ENCODE data around the gene MAP3K5.

DNA sequence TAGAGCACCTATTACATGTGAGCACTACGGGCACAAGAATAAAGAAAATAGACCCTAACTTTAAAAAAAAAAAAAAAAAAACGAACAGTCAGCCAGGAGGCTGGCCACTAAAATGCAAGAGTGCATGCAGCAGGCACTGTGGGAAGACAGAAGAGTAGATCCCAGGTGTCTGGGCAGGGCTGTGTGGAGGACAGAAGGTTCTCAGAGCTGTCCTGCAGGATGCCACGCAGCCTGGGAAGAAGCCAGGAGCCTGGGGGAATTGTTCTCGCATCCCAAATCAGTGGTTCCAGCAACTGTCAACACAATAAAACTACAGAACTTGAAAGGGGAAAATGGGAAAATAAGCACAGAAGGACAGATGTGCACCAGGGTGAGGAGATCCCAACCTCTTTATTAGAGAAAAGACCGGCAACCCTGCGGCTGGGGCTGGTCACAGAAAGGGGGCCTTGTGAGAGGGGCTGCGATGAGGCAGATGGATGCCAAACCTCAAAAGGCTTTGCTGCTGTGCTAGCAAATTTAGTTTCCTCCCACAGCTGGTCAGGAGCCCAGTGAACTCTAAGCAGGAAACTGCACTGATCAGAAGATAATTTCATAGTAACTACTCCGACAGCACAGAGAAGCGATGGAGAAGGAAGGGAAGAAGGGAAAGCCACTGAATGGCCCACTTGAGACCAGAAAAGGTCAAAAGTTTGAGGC is 30.9 kb downstream of the MAP3K5 start:
- TF ChIP-seq, protein P1, sequence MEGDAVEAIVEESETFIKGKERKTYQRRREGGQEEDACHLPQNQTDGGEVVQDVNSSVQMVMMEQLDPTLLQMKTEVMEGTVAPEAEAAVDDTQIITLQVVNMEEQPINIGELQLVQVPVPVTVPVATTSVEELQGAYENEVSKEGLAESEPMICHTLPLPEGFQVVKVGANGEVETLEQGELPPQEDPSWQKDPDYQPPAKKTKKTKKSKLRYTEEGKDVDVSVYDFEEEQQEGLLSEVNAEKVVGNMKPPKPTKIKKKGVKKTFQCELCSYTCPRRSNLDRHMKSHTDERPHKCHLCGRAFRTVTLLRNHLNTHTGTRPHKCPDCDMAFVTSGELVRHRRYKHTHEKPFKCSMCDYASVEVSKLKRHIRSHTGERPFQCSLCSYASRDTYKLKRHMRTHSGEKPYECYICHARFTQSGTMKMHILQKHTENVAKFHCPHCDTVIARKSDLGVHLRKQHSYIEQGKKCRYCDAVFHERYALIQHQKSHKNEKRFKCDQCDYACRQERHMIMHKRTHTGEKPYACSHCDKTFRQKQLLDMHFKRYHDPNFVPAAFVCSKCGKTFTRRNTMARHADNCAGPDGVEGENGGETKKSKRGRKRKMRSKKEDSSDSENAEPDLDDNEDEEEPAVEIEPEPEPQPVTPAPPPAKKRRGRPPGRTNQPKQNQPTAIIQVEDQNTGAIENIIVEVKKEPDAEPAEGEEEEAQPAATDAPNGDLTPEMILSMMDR (IDR thresholded peaks at IDR 0.05; ENCODE audit: insufficient read depth, low read length, poor library complexity, severe bottlenecking) = no peak
- no peak for TF ChIP-seq EZH2phosphoT487 (conservative IDR thresholded peaks at IDR 0.05; ENCODE audit: low read length)
